A549 (cell line): ENCODE data around the gene NR3C2. TPM values are rescaled to one million over a fixed set of nuclear protein-coding genes. Genes with fewer than 3 reads are reported as not detected.

Experiments used
- ATAC-seq, 2 experiments: fragments of 200-7000 bp in 1 of 2; fragments of >200 bp in 1 of 2; cut with Nextera tagmentation in 1 of 2; cut with Tn5 transposase in 1 of 2; 3 replicates each; pipeline versions ENCODE4 v1.8.0 to v1.9.1; 2018 to 2020; ENCODE audit warnings: mild to moderate bottlenecking in 1 of 2, moderate library complexity in 1 of 2
- CTCF ChIA-PET: fragments of 300-600 bp; sonication (Branson Sonifier 250); formaldehyde crosslinking; extraction: SDS; loops from one replicate; lab custom pipeline; 2021; ENCODE audit warnings: antibody characterized with exemption, inconsistent platforms; lab: Yijun Ruan, JAX
- POLR2A ChIA-PET: fragments of 350-600 bp; formaldehyde crosslinking; extraction: SDS; loops from one replicate; lab custom pipeline; 2021; ENCODE audit warnings: antibody characterized with exemption, inconsistent platforms; lab: Yijun Ruan, JAX
- DNase-seq, 2 experiments: peaks; one replicate each; pipeline versions ENCODE4 v3.0.0 to v3.0.0-alpha.2; 2011 to 2016; ENCODE audit warnings: low read depth in 1 of 2, low spot score in 1 of 2
- FAIRE-seq: peaks from 2 replicates; lab custom pipeline; 2011; peaks lifted over from hg19 to GRCh38; lab: Jason Lieb, UNC
- H3K27ac ChIP-seq, 2 experiments: fragments of >200 bp; sonication (Bioruptor Twin); formaldehyde crosslinking; 3 replicates each; pipeline ENCODE4 v1.5.1; 2016 to 2017
- H3K4me1 ChIP-seq: fragments of >200 bp; sonication (Bioruptor Twin); formaldehyde crosslinking; 3 replicates; pipeline ENCODE4 v1.6.1; 2016
- H3K4me2 ChIP-seq: fragments of >200 bp; sonication (Bioruptor Twin); formaldehyde crosslinking; 3 replicates; pipeline ENCODE4 v1.6.1; 2016
- H3K4me3 ChIP-seq: fragments of >200 bp; sonication (Bioruptor Twin); formaldehyde crosslinking; 3 replicates; pipeline ENCODE4 v1.5.1; 2016
- H3K9me3 ChIP-seq: fragments of >200 bp; sonication (Bioruptor Twin); formaldehyde crosslinking; 3 replicates; pipeline ENCODE4 v1.6.1; 2016
- BCL3 ChIP-seq: fragments of >200 bp; sonication (Bioruptor Twin); formaldehyde crosslinking; IDR thresholded peaks from 3 replicates; pipeline ENCODE4 v1.6.1; 2016
- CBX2 ChIP-seq: fragments of 200-600 bp; sonication (generic); IDR thresholded peaks from 2 replicates; pipeline ENCODE4 v1.6.1; 2016; ENCODE audit warnings: low read depth, mild to moderate bottlenecking, borderline replicate concordance
- CEBPB ChIP-seq, 2 experiments: fragments of >200 bp in 1 of 2; sonication (Bioruptor Twin) in 1 of 2; formaldehyde crosslinking in 1 of 2; IDR thresholded peaks; 2 replicates each; pipeline ENCODE4 v1.6.1; 2012 to 2016
- CHD4 ChIP-seq: fragments of 200-600 bp; sonication (generic); IDR thresholded peaks from 2 replicates; pipeline ENCODE4 v1.6.1; 2016; ENCODE audit warnings: antibody characterized with exemption, mild to moderate bottlenecking, borderline replicate concordance
- FOSL2 ChIP-seq, 2 experiments: fragments of 450-650 bp in 1 of 2; fragments of >200 bp in 1 of 2; sonication (Bioruptor Twin) in 1 of 2; formaldehyde crosslinking; IDR thresholded peaks; 2 replicates each; pipeline versions ENCODE4 v1.5.0 to v1.6.1; 2016 to 2020; ENCODE audit warnings: mild to moderate bottlenecking in 1 of 2, moderate library complexity in 1 of 2
- GATA3 ChIP-seq: IDR thresholded peaks from 2 replicates; pipeline ENCODE4 v1.6.1; 2012; ENCODE audit warnings: borderline replicate concordance
- HMGXB4 ChIP-seq: fragments of 250-450 bp; sonication (Bioruptor Pico); IDR thresholded peaks from 2 replicates; pipeline ENCODE4 v1.5.0; 2021; ENCODE audit warnings: mild to moderate bottlenecking, moderate library complexity, borderline replicate concordance
- HOXA7 ChIP-seq: fragments of 250-450 bp; sonication (Bioruptor Pico); IDR thresholded peaks from 2 replicates; pipeline ENCODE4 v1.5.0; 2020; ENCODE audit warnings: mild to moderate bottlenecking, moderate library complexity
- KDM1A ChIP-seq: fragments of 200-600 bp; sonication (generic); IDR thresholded peaks from 2 replicates; pipeline ENCODE4 v1.6.1; 2016; ENCODE audit warnings: low read depth, mild to moderate bottlenecking
- MAFK ChIP-seq: fragments of 450-650 bp; IDR thresholded peaks from 2 replicates; pipeline ENCODE4 v1.6.1; 2014; ENCODE audit not compliant: partially characterized antibody
- MAZ ChIP-seq: fragments of 150-350 bp; IDR thresholded peaks from 2 replicates; pipeline ENCODE4 v1.6.1; 2014; ENCODE audit warnings: antibody characterized with exemption, low read depth, low read length, borderline replicate concordance
- NPAS2 ChIP-seq: fragments of 250-450 bp; sonication (Bioruptor Pico); IDR thresholded peaks from 2 replicates; pipeline ENCODE4 v1.8.0; 2022; ENCODE audit warnings: mild to moderate bottlenecking, moderate library complexity, borderline replicate concordance
- NR3C1 ChIP-seq: fragments of >200 bp; sonication (Bioruptor Twin); formaldehyde crosslinking; IDR thresholded peaks from 3 replicates; pipeline ENCODE4 v1.6.1; 2017
- PBX3 ChIP-seq: IDR thresholded peaks from 2 replicates; pipeline ENCODE4 v1.6.1; 2012
- PHF8 ChIP-seq: fragments of 200-600 bp; sonication (generic); IDR thresholded peaks from 2 replicates; pipeline ENCODE4 v1.6.1; 2016; ENCODE audit warnings: low read depth, mild to moderate bottlenecking, antibody characterized with exemption, moderate library complexity, borderline replicate concordance
- REST ChIP-seq: fragments of 200-600 bp; sonication (generic); IDR thresholded peaks from 2 replicates; pipeline ENCODE4 v1.6.1; 2016; ENCODE audit warnings: antibody characterized with exemption, mild to moderate bottlenecking, moderate library complexity
- RFX5 ChIP-seq: fragments of 450-650 bp; IDR thresholded peaks from 2 replicates; pipeline ENCODE4 v1.7.1; 2014; ENCODE audit warnings: antibody characterized with exemption, mild to moderate bottlenecking, moderate library complexity
- TFCP2L1 ChIP-seq: fragments of 250-450 bp; sonication (Bioruptor Pico); IDR thresholded peaks from 2 replicates; pipeline ENCODE4 v1.5.0; 2021; ENCODE audit warnings: mild to moderate bottlenecking
- ZC3H11A ChIP-seq: fragments of 450-650 bp; IDR thresholded peaks from 2 replicates; pipeline ENCODE4 v1.6.1; 2014; ENCODE audit warnings: antibody characterized with exemption, mild to moderate bottlenecking
- WGBS: methylation state at CpG from one replicate; pipeline ENCODE4 v1.1.6; 2017; ENCODE audit errors: missing lambda C conversion rate; 5-methylcytosine and 5-hydroxymethylcytosine counted together
- polyA plus RNA-seq, 4 experiments: library from polyadenylated mRNA; depleted of rRNA in 3 of 4; stranded (reverse); fragments of >200 nt; fragmentation: RNase III in 1 of 4; extraction: RNeasy Plus Mini Kit Qiagen cat#74134 plus additional on column Dnase treatment in 1 of 4; gene quantifications; 2 replicates in 3 of 4; 3 replicates in 1 of 4; pipeline ENCODE4 v1.2.3, GENCODE V29; 2011 to 2017

The NR3C2 gene
- polyA plus RNA-seq, 2 of the 4 experiments (the other 2 are of a cell fraction): 0.01 to 0.03 TPM

GRCh38 chr4:148092316-148093014, 349.7 kb downstream of the NR3C2 start:
- Histone ChIP-seq H3K4me3 (no peak overlapping the region), H3K4me1 (no peaks in the 10 kb centered on the region), H3K4me2 (no peak overlapping the region), H3K27ac (no peak overlapping the region), H3K9me3 (no peaks in the 10 kb centered on the region)
- FAIRE-seq (no peak), ATAC-seq (no peak), DNase-seq (no peak)
- ChIA-PET POLR2A (no interaction called here), CTCF (no interaction called here)
- WGBS: 79% methylated on average over 6 of the region's 11 CpGs
- TF ChIP-seq REST: no peak
- no peak for TF ChIP-seq ZC3H11A
- no peak for TF ChIP-seq CHD4
- TF ChIP-seq GATA3: no peak
- no peak for TF ChIP-seq CEBPB (IDR thresholded peaks at IDR 0.05)
- TF ChIP-seq MAZ: no peak
- TF ChIP-seq CBX2: no peak
- no peak for TF ChIP-seq PBX3
- TF ChIP-seq RFX5: no peak
- TF ChIP-seq FOSL2 (IDR thresholded peaks at IDR 0.05): no peak
- no peak for TF ChIP-seq FOSL2 (CRISPR knock-in tag; IDR thresholded peaks at IDR 0.05)

GRCh38 chr4:148091896-148092295, 350.3 kb downstream of the NR3C2 start:
- FAIRE-seq: no peak
- Histone ChIP-seq H3K4me3 (no peak overlapping the region), H3K4me2 (no peak overlapping the region), H3K27ac (no peak overlapping the region), H3K9me3 (no peaks in the 10 kb centered on the region), H3K4me1 (no peaks in the 10 kb centered on the region)
- whole genome bisulfite sequencing: 68% methylated on average over 4 of the region's 4 CpGs
- ChIA-PET CTCF (no interaction called here), POLR2A (no interaction called here)
- TF ChIP-seq MAFK: no peak
- no peak for TF ChIP-seq NPAS2 (CRISPR knock-in tag)
- no peak for TF ChIP-seq HOXA7 (CRISPR knock-in tag)
- TF ChIP-seq BCL3: no peak
- TF ChIP-seq TFCP2L1: no peak
- TF ChIP-seq KDM1A: no peak
- TF ChIP-seq PBX3: no peak
- no peak for TF ChIP-seq RFX5
- TF ChIP-seq PHF8: no peak
- TF ChIP-seq NR3C1: no peak
- TF ChIP-seq FOSL2 (IDR thresholded peaks at IDR 0.05): no peak
- TF ChIP-seq FOSL2 (CRISPR knock-in tag; IDR thresholded peaks at IDR 0.05): no peak
- no peak for TF ChIP-seq HMGXB4 (CRISPR knock-in tag)
- no peak for TF ChIP-seq CEBPB (IDR thresholded peaks at IDR 0.05)
- ATAC-seq: no peak
- DNase-seq: no peak
